ENCODE data around the gene CHST9.
"Not testable (repeated sequence)": the region's sequence is repeated elsewhere in the genome, so short reads cannot be mapped to it uniquely, and the experiment has no call there.

CHST9 gene

GRCh38 chr18:26993568-26993967 lies 191.5 kb downstream of the CHST9 start:
- DNase-seq = no peak

GRCh38 chr18:26992926-26993325 lies 192.2 kb downstream of the CHST9 start:
- DNase-seq = no peak

GRCh38 chr18:26989842-26990241 lies 195.3 kb downstream of the CHST9 start:
- DNase-seq = no peak

GRCh38 chr18:26981360-26982082 lies 203.6 kb downstream of the CHST9 start:
- DNase-seq = no peak

GRCh38 chr18:26978812-26979341 lies 206.2 kb downstream of the CHST9 start:
- DNase-seq = no peak

- no peak for DNase-seq
Observed at GRCh38 chr18:26977781-26978180, 207.3 kb downstream of the CHST9 start.

GRCh38 chr18:26976206-26976605 lies 208.9 kb downstream of the CHST9 start:
- no peak for DNase-seq

GRCh38 chr18:26972549-26972948 lies 212.6 kb downstream of the CHST9 start:
- not testable (repeated sequence) for DNase-seq

GRCh38 chr18:26971409-26971808 lies 213.7 kb downstream of the CHST9 start:
- DNase-seq = no peak

GRCh38 chr18:26970637-26971036 lies 214.5 kb downstream of the CHST9 start:
- DNase-seq = no peak

GRCh38 chr18:26965206-26965605 lies 219.9 kb downstream of the CHST9 start:
- no peak for DNase-seq

GRCh38 chr18:26963292-26963691 lies 221.8 kb downstream of the CHST9 start:
- DNase-seq = no peak

- no peak for DNase-seq
Observed at GRCh38 chr18:26961839-26962238, 223.3 kb downstream of the CHST9 start.

- no peak for DNase-seq
Observed at GRCh38 chr18:26960911-26961310, 224.2 kb downstream of the CHST9 start.

- no peak for DNase-seq
Observed at GRCh38 chr18:26956863-26957262, 228.2 kb downstream of the CHST9 start.

- DNase-seq = no peak
Observed at GRCh38 chr18:26948703-26949102, 236.4 kb downstream of the CHST9 start.

- DNase-seq = no peak
Observed at GRCh38 chr18:26943906-26944305, 241.2 kb downstream of the CHST9 start.

- no peak for DNase-seq
Observed at GRCh38 chr18:26941584-26941983, 243.5 kb downstream of the CHST9 start.

GRCh38 chr18:26940744-26941398 lies 244.2 kb downstream of the CHST9 start:
- DNase-seq = no peak

GRCh38 chr18:26931659-26932058 lies 253.4 kb downstream of the CHST9 start:
- DNase-seq = no peak

GRCh38 chr18:26930630-26931029 lies 254.5 kb downstream of the CHST9 start:
- DNase-seq = no peak

GRCh38 chr18:26928670-26929313 lies 256.3 kb downstream of the CHST9 start:
- DNase-seq = no peak

GRCh38 chr18:26927822-26928221 lies 257.3 kb downstream of the CHST9 start:
- DNase-seq = not testable (repeated sequence)

Data from DMS79 treated with DMSO at 0.1 percent for 48 hours (cell line).